Prostate gland (tissue), 2 donors: ENCODE data around the gene PIF1.

Experiments
- CTCF ChIP-seq, 4 experiments: fragments of 200-600 bp in 2 of 4; fragments of 450-650 bp in 2 of 4; sonication (generic) in 2 of 4; IDR thresholded peaks; 1 replicate in 3 of 4; 2 replicates in 1 of 4; pipeline ENCODE4 v1.5.1; 2016 to 2019; ENCODE audit warnings: antibody characterized with exemption in 4 of 4, mild to moderate bottlenecking in 2 of 4, moderate library complexity in 2 of 4
- POLR2A ChIP-seq: fragments of 450-650 bp; IDR thresholded peaks from one replicate; pipeline ENCODE4 v1.6.1; 2016; ENCODE audit warnings: antibody characterized with exemption, mild to moderate bottlenecking

DNA sequence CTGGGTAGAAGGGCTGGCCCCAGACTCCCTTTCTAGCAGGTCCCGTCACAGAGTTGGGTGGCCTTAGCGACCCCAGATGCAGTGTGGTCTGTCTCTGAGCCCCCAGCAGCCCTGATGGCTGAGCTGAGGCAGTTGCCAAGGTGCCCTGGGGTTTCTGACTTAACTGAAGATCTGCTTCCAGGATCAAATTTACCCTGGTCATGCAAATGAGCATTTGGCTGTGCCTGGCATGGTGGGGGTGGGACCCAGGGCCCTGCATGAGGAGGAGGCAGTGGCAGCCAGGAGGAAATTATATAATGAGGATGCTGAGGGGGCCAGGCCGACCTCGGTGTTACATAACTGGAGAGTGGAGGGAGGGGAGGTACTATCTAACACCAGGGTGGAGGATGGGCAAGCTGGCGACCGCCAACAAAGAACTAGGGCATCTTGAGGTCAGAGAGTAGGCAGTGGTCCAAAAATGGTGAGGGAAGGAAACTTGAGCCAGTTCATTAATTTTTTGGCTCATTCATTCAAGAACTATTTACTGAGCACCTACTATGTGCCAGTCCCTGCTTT lies 32.7 kb upstream of the PIF1 start:
- TF ChIP-seq CTCF (IDR thresholded peaks at IDR 0.05), result no peak
- TF ChIP-seq POLR2A, result no peak
